ENCODE data around the gene FBLN2.

The FBLN2 gene

GRCh38 chr3:13556207-13556606 lies 7.3 kb downstream of the FBLN2 start:
- TF ChIP-seq EP300 (IDR thresholded peaks at IDR 0.05; ENCODE audit: borderline replicate concordance): no peak
- TF ChIP-seq NFIC (IDR thresholded peaks at IDR 0.05): no peak
- no peak for TF ChIP-seq MAX (IDR thresholded peaks at IDR 0.05)
- TF ChIP-seq FOXM1 (IDR thresholded peaks at IDR 0.05; ENCODE audit: borderline replicate concordance, low read depth): no peak
- no peak for TF ChIP-seq CEBPB (IDR thresholded peaks at IDR 0.05)
- TF ChIP-seq ZBTB7A (IDR thresholded peaks at IDR 0.05; ENCODE audit: low read depth): no peak
- no peak for TF ChIP-seq USF1 (IDR thresholded peaks at IDR 0.05)
- TF ChIP-seq REST (IDR thresholded peaks at IDR 0.05; ENCODE audit: low read depth): no peak
- no peak for TF ChIP-seq TEAD4 (IDR thresholded peaks at IDR 0.05)
- TF ChIP-seq TAF1 (IDR thresholded peaks at IDR 0.05; ENCODE audit: low read depth): no peak
- TF ChIP-seq RAD21 (IDR thresholded peaks at IDR 0.05; ENCODE audit: low read depth): no peak
- no peak for TF ChIP-seq YY1 (IDR thresholded peaks at IDR 0.05; ENCODE audit: low read depth)
- no peak for TF ChIP-seq EGR1 (IDR thresholded peaks at IDR 0.05)
- no peak for TF ChIP-seq TCF12 (IDR thresholded peaks at IDR 0.05; ENCODE audit: low read depth)
- no peak for TF ChIP-seq CREB1 (IDR thresholded peaks at IDR 0.05; ENCODE audit: low read depth)

GRCh38 chr3:13556917-13557316 lies 8.0 kb downstream of the FBLN2 start:
- TF ChIP-seq EGR1 (IDR thresholded peaks at IDR 0.05) (no peak), REST (IDR thresholded peaks at IDR 0.05; ENCODE audit: low read depth) (no peak), MAX (IDR thresholded peaks at IDR 0.05) (no peak)

- TF ChIP-seq USF1 (IDR thresholded peaks at IDR 0.05) (peak; percentile 79), CREB1 (IDR thresholded peaks at IDR 0.05; ENCODE audit: low read depth) (no peak), YY1 (IDR thresholded peaks at IDR 0.05; ENCODE audit: low read depth) (no peak)
Measured at GRCh38 chr3:13557417-13557816, 8.5 kb downstream of the FBLN2 start.

- TF ChIP-seq MAX (IDR thresholded peaks at IDR 0.05) (no peak), NFIC (IDR thresholded peaks at IDR 0.05) (no peak), CREB1 (IDR thresholded peaks at IDR 0.05; ENCODE audit: low read depth) (no peak), TEAD4 (IDR thresholded peaks at IDR 0.05) (no peak), EP300 (IDR thresholded peaks at IDR 0.05; ENCODE audit: borderline replicate concordance) (no peak), USF1 (IDR thresholded peaks at IDR 0.05) (no peak), TCF12 (IDR thresholded peaks at IDR 0.05; ENCODE audit: low read depth) (no peak), CEBPB (IDR thresholded peaks at IDR 0.05) (no peak), TAF1 (IDR thresholded peaks at IDR 0.05; ENCODE audit: low read depth) (no peak), REST (IDR thresholded peaks at IDR 0.05; ENCODE audit: low read depth) (no peak), FOXM1 (IDR thresholded peaks at IDR 0.05; ENCODE audit: borderline replicate concordance, low read depth) (no peak), ZBTB7A (IDR thresholded peaks at IDR 0.05; ENCODE audit: low read depth) (no peak), YY1 (IDR thresholded peaks at IDR 0.05; ENCODE audit: low read depth) (no peak), RAD21 (IDR thresholded peaks at IDR 0.05; ENCODE audit: low read depth) (no peak), EGR1 (IDR thresholded peaks at IDR 0.05) (no peak)
Measured at GRCh38 chr3:13557926-13558325, 9.0 kb downstream of the FBLN2 start.
